Cardiac muscle cell (in vitro differentiated cells and primary cell): ENCODE measurements around the gene FAM20C. TPM values are rescaled to one million over a fixed set of nuclear protein-coding genes. Genes with fewer than 3 reads are reported as not detected.
A peak's percentile ranks its signal among the peaks of the same experiment; 100 is the strongest.
"Not testable (repeated sequence)": the region's sequence is repeated elsewhere in the genome, so short reads cannot be mapped to it uniquely, and the experiment has no call there.

ENCODE experiments used
- DNase-seq, 2 donors: peaks; one replicate each; pipeline versions ENCODE4 v3.0.0 to v3.0.0-alpha.2; 2010 to 2017; ENCODE audit warnings: low read depth in 1 of 2, low spot score in 1 of 2
- H3K27ac ChIP-seq: fragments of 200-600 bp; sonication (generic); 2 replicates; pipeline ENCODE4 v1.5.1; 2016
- H3K27me3 ChIP-seq: fragments of 200-600 bp; sonication (generic); 2 replicates; pipeline ENCODE4 v1.6.0; 2016; ENCODE audit warnings: control low read depth
- H3K36me3 ChIP-seq: fragments of 200-600 bp; sonication (generic); 2 replicates; pipeline ENCODE4 v1.5.1; 2016; ENCODE audit warnings: control low read depth
- H3K4me1 ChIP-seq: fragments of 200-600 bp; sonication (generic); 2 replicates; pipeline ENCODE4 v1.8.1; 2017; ENCODE audit warnings: low read depth, mild to moderate bottlenecking, mixed run types
- H3K4me3 ChIP-seq: fragments of 200-600 bp; sonication (generic); 2 replicates; pipeline ENCODE4 v1.5.1; 2016; ENCODE audit warnings: mild to moderate bottlenecking
- H3K9me3 ChIP-seq: fragments of 200-600 bp; sonication (generic); 2 replicates; pipeline ENCODE4 v1.5.1; 2017; ENCODE audit warnings: low read depth, mild to moderate bottlenecking, control low read depth
- polyA plus RNA-seq: library from polyadenylated mRNA; unstranded; fragments of >200 nt; fragmentation: Nextera tagmentation; extraction: Ambion mirVana; gene quantifications from 2 replicates; pipeline ENCODE4 v1.2.1, GENCODE V29; 2016
- total RNA-seq: library from RNA; depleted of rRNA; stranded (reverse); fragments of >200 nt; gene quantifications from 2 replicates; pipeline ENCODE4 v1.2.3, GENCODE V29; 2016
- TF ChIP-seq, protein P1 (sequence below): IDR thresholded peaks from 2 replicates; pipeline ENCODE4 v1.5.1; 2012; ENCODE audit warnings: low read depth, mild to moderate bottlenecking, low read length

The FAM20C gene
- total and polyA plus RNA-seq, 2 experiments from 2014 or later = 4.9 to 15.7 TPM

DNA sequence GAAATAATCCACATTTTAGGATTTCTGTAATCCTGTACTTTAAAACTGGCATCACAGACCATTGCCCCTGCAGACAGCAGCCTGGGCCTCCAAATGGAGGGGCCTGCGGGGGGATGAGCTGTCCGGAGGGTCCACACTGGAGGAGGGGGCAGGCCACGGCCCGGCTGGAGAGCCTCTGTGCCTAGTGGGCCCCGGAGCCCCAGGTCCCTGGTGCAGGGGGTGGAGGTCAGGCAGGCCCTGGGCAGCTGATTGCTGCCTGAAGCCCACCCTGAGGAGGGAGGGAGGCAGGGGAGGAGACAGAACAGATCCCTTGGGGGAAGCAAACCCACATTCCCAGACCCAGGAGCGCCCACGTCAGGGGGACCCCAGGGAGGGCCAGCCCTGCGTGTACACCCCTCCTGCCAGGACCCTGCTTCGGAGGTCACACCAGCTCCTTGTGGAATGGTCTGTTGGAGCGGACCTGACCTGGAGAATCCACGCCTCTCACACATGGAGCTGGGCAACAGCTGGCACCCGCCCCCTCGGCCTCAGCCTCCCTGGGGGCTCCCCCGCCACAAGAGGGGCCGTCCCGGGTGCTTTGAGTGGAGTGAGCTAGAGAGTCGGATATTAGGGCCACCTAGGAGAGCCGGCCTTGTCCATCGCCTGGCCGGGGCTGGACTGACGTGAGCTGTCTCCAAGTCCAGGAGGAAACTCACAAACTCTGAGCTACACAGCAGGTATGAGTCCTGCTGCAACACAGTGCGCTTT lies 12.2 kb upstream of the FAM20C start:
- DNase-seq = no peak
- Histone ChIP-seq H3K27me3 (no peaks in the 10 kb centered on the region), H3K4me3 (no peak overlapping the region), H3K9me3 (no peaks in the 10 kb centered on the region), H3K27ac (no peak overlapping the region), H3K4me1 (peaks cover 12% of the 10 kb centered on the region), H3K36me3 (no peaks in the 10 kb centered on the region)
- TF ChIP-seq, protein P1, sequence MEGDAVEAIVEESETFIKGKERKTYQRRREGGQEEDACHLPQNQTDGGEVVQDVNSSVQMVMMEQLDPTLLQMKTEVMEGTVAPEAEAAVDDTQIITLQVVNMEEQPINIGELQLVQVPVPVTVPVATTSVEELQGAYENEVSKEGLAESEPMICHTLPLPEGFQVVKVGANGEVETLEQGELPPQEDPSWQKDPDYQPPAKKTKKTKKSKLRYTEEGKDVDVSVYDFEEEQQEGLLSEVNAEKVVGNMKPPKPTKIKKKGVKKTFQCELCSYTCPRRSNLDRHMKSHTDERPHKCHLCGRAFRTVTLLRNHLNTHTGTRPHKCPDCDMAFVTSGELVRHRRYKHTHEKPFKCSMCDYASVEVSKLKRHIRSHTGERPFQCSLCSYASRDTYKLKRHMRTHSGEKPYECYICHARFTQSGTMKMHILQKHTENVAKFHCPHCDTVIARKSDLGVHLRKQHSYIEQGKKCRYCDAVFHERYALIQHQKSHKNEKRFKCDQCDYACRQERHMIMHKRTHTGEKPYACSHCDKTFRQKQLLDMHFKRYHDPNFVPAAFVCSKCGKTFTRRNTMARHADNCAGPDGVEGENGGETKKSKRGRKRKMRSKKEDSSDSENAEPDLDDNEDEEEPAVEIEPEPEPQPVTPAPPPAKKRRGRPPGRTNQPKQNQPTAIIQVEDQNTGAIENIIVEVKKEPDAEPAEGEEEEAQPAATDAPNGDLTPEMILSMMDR = no peak

DNA sequence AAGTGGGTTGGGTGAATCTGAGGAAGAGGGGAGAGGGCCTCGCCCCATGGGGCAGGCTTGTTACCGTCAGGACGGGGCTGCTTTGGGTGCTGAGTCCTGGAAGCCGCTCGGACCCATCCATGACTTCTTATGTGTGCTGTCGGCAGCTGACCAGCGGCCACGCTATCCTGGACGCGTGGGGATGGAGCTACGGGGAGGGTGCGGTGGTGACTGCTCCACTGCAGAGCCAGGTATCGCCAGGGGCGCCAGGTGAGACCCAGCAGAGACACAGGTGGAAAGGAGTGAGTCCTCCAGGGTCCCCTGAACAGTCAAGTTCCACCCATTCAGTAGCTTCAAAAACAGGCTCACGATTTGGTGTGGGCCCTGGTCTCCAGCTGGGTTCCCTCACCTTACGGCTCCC lies 10.6 kb upstream of the FAM20C start:
- Histone ChIP-seq H3K36me3 (no peaks in the 10 kb centered on the region), H3K9me3 (no peaks in the 10 kb centered on the region), H3K4me1 (peaks cover 6% of the 10 kb centered on the region), H3K4me3 (no peak overlapping the region), H3K27me3 (no peaks in the 10 kb centered on the region), H3K27ac (no peak overlapping the region)
- no peak for DNase-seq
- TF ChIP-seq, protein P1 = no peak

DNA sequence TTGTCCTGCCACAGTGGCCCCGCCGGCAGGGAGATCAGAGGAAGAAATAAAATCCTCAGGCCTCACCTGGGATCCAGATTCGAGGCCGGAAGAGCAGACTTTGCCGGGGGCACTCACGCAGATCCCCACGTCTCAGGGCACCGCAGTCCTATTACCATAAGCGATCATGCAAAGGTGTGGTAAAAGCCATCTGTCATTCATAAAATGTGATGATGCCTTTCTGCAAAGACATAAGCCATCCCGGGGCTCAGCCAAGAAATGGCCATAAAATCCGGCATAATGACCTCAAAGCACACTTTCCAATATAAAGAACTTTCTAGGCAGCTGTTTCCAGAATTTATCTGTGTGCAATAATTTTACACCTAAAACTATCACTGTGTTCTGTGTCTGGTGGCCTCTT lies 9.9 kb upstream of the FAM20C start:
- not testable (repeated sequence) for DNase-seq, H3K9me3 ChIP-seq, H3K4me3 ChIP-seq, H3K27me3 ChIP-seq, H3K27ac ChIP-seq, H3K36me3 ChIP-seq, H3K4me1 ChIP-seq

DNA sequence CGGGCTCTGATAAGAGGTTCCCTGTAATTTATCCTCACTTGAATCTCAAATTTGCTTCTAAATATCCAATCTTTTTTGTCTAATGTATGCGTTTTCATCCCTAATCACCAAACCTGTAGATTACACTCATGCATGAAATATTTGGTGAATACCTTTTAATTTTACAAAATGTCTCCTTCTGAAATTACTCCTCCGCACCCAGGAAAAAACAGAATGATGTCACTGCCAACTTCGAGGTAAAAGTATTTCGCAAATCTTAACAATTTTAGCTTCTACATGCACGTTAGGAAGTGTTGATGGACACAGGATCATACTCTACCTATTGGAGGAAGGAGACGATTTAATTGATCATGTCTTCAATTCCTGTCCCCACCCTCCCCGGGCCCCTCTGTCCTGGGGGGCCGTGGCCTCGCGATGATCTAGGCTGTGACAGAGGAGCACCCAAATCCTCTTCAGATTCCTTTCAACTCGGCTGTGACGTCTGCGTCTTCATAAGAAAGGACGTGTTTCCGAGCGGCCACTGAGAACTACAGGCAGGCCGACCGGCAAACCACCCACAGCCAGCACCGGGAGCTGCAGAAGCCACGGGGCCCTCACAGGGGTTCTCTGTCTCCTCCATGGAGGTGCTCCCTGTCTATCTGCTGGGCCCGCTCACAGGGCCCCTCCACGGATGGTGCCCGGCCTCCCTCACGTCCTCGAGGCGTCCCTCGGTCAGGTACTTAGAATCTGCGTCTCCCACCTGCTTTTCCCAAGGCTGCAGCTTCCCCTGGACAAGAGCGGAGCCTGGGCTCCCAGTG lies 8.7 kb upstream of the FAM20C start:
- Histone ChIP-seq H3K36me3 (no peaks in the 10 kb centered on the region), H3K27ac (no peak overlapping the region), H3K9me3 (no peaks in the 10 kb centered on the region), H3K27me3 (no peaks in the 10 kb centered on the region), H3K4me3 (no peak overlapping the region), H3K4me1 (peaks cover 6% of the 10 kb centered on the region)
- DNase-seq = no peak
- TF ChIP-seq, protein P1 = no peak

DNA sequence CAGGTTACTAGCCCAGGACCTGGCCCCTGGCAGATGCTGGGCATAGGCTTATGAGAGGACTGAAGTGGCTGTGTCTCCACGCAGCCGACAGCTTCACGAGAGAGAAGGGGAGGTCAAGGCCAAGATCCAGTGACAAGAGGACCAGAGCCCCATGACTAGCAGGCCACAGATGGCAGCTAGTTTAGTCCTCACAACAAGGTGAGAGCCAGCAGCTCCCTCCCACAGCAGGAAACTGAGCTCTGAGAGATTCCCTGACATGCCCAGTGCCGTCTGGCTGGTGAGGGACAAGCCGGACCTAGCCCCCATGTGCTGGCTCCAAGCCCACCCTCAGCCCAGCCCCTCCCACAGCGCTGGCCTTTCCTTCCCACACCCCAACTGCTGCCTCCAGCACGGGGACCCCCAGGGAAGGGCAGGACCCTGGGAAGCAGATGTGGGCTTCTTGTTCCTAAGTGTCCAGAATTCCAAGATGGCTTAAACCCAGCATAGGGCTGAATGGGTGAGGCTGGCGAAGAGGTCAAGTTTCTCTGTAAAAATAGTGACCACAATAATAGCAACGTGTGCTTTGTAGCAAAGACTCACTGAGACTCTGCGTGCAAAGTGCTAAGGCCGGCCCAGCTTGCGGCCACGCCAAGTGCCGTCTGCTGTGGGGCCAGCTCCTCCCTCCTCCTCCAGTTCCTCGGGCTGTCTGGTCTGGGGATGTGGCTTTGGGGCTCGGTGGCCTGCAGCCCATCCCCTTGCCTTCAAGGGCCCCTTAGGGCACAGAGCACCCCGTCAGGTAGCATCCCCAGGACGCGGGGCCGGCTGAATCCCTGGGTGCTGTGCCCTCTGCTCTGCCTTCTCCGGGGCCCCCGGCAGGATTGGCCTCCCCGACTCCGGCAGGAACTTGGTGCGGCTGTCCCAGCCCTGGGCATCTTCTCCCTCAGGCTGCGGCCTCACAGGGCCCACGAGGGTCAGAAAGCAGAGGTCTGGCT lies 7.8 kb upstream of the FAM20C start:
- no peak overlapping the region for H3K4me3 ChIP-seq
- H3K27me3 ChIP-seq = no peaks in the 10 kb centered on the region
- peak in 1 of 2 donors; percentile 46 for DNase-seq
- TF ChIP-seq, protein P1 = no peak
- H3K4me1 ChIP-seq = peaks cover 6% of the 10 kb centered on the region
- no peaks in the 10 kb centered on the region for H3K36me3 ChIP-seq
- H3K9me3 ChIP-seq = no peaks in the 10 kb centered on the region
- no peak overlapping the region for H3K27ac ChIP-seq
